ENCODE measurements around the gene PCED1A. TPM values are rescaled to one million over a fixed set of nuclear protein-coding genes. Genes with fewer than 3 reads are reported as not detected.

PCED1A gene
- total RNA-seq, 2 donors from 2014 or later: 45.8 to 47.0 TPM

DNA sequence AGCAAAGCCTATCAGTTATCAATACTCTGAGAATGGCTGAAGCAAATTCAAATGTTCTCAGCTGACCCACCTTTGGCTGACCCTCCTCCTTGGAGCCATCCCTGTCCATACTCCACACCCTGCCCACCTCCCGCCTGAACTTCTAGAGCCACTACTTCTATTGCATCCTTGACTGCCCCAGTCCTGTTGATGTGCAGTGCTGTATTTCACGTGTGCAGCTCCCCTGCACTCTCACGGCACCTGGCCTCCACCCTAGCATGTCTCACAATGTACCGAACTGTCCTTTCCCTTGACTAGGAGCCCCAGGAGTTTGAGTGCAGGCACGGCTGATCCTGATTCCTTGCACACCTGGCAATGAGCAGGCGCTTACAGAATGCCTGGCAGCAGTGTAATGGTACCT is 47.0 kb downstream of the PCED1A start:
- H3K4me3 Mint-ChIP-seq: no peak overlapping the region
- no peak for ATAC-seq
- H3K36me3 Mint-ChIP-seq (ENCODE audit: low read depth): peaks cover 6% of the 10 kb centered on the region
- peaks cover 91% of the 10 kb centered on the region for H3K27me3 Mint-ChIP-seq
- H3K4me1 Mint-ChIP-seq: peaks cover 6% of the 10 kb centered on the region
- no peaks in the 10 kb centered on the region for H3K9me3 ChIP-seq (ENCODE audit: control insufficient read depth, low read length, poor library complexity, severe bottlenecking)
- no peak overlapping the region for H3K27ac Mint-ChIP-seq
- no peak for DNase-seq

Other genes with a start within 250 kb of the PCED1A start
- gene NOP56, start 188.0 kb downstream of the PCED1A start, total RNA-seq: 100 to 1,000 TPM; 254 to 274 TPM
- 100 to 1,000 TPM; 112 to 135 TPM for gene IDH3B, start 176.4 kb downstream of the PCED1A start, total RNA-seq
- 1 to 10 TPM; 2.0 to 2.3 TPM for gene EBF4, start 147.9 kb downstream of the PCED1A start, total RNA-seq
- gene CPXM1, start 40.0 kb downstream of the PCED1A start, total RNA-seq: under 1 TPM; 0.12 to 0.23 TPM
- not detected for gene C20orf141, start 25.7 kb downstream of the PCED1A start, total RNA-seq
- gene TMEM239, start 24.3 kb downstream of the PCED1A start, total RNA-seq: not detected
- gene VPS16, start 90 bp upstream of the PCED1A start, total RNA-seq: 10 to 100 TPM; 41.9 to 42.9 TPM
- gene PTPRA, start 32.8 kb upstream of the PCED1A start, total RNA-seq: 10 to 100 TPM; 72.1 to 76.5 TPM
- under 1 TPM; 0.92 to 0.94 TPM for gene GNRH2, start 203.0 kb upstream of the PCED1A start, total RNA-seq
- gene MRPS26, start 205.4 kb upstream of the PCED1A start, total RNA-seq: 10 to 100 TPM; 16.8 to 17.2 TPM
- gene OXT, start 231.0 kb upstream of the PCED1A start, total RNA-seq: under 1 TPM in 1 of 2 donors, not detected in 1; 0.62 TPM
- not detected for gene AVP, start 244.1 kb upstream of the PCED1A start, total RNA-seq

Measured in T-helper 17 cell (primary cell).